DMS 273 treated with DMSO at 0.1 percent for 48 hours (cell line): ENCODE measurements around the gene DEXI.

Experiments
- DNase-seq: peaks from one replicate; lab custom pipeline; 2025; lab: John Stamatoyannopoulos, UW

Gene DEXI

DNA sequence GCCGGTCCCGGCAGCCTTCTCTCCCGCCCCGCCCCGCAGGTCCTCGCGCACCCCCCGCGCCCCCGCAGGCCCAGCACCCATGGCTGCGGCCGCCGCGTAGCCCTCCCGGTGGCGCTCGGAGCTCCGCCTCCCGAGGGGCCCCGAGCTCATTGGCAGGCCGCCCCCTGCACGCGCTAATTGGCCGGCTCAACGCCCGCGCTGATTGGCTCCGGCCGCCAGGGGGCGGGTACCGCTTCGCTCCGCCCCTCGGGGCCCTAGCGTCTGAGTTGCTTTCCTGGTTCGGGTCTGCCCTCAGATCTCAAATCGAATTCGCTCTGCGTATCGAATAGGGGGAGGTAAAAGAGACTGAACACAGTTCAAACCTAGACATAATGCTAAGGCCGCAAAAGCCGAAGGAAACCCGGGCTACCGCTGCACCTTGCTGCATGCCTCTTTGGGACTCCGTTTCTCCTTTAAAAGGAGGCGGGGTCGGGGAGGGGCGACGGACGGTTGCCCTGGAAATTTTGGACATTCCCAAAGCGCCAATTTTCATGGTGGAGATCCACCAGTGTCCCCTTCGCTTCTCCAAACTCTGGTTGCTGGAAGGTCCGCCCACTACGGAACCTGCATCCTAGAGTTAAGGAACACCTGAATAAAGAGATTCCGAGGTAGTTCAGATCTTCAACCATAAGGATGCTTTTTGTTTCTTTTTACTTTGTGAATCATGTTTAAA is at the start of gene DEXI:
TSS of gene DEXI (minus strand) at position 117 of the 712 bp plus-strand sequence. CDS start 463 bp downstream, outside the sequence.
- peak; percentile 78 for DNase-seq

GRCh38 chr16:10990378-10990777 is 48.1 kb upstream of the DEXI start:
- no peak for DNase-seq

DNA sequence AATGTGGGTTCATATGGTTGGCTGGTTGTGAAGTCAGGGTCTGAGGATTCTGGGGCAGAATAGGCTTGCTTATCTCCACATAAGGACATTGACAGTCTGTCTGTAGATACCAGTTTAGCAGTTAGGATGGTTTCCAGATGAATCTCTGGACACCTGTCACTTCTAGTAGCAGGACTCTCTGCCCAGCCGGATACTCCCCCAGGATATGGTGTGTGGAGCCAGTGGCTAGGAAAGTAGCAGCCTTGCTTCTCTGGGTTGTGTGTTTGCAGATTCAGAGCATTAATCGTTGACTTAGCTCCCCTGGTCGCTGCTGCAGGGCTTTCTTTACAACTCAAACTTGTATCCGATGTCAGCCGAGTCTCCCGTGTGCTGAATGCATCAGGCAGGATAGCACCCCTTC is 47.3 kb upstream of the DEXI start:
- DNase-seq = no peak

GRCh38 chr16:10988879-10989278 is 46.6 kb upstream of the DEXI start:
- DNase-seq = no peak

GRCh38 chr16:10988164-10988803 is 46.0 kb upstream of the DEXI start:
- DNase-seq = no peak

- DNase-seq = no peak
Observed at GRCh38 chr16:10987361-10988163, 45.3 kb upstream of the DEXI start.

DNA sequence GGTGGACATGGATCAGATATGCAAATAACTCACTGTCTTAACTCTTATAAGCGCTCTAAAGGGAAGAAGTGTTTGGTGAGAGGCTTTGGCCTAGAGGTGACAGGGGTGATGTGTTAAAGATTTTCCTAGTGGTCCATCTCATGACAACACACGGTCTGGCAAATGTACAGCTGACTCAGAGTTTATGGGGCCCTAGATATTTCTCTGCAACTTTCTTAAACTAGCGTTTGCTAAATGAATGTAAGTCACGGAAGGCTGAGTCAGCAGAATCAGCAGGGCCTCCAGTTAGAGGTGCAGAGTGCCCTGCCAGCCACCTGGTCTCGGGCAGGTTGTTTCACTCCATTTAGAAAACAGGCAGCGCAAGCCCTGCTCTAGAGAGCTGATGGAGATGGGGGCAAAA is 42.2 kb upstream of the DEXI start:
- no peak for DNase-seq

GRCh38 chr16:10983159-10983558 is 40.9 kb upstream of the DEXI start:
- no peak for DNase-seq

- DNase-seq = no peak
Observed at GRCh38 chr16:10982465-10983150, 40.3 kb upstream of the DEXI start.

DNA sequence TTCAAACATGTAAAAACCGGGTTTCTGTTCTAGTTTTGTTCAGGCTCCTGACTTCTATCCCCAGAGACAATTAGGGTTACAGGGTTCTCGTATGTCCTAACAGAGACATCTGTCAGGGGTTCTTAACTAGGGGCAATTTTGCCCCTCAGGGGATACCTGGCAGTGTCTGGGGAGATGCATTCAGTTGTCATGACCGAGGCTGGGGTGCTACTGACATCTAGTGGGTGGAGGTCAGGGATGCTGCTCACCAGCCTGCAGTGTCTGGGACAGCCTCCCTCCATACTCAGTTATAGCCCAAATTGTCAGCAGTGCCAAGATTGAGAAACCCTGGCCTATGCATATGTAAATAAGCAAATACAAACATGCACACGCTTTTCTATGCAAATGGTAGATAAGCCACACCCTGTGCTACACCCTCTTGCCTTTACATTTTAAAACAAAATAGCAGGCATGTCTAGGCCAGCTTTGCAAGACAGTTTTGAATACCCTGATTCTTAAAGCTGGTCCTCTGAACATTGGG is 39.5 kb upstream of the DEXI start:
- no peak for DNase-seq

DNA sequence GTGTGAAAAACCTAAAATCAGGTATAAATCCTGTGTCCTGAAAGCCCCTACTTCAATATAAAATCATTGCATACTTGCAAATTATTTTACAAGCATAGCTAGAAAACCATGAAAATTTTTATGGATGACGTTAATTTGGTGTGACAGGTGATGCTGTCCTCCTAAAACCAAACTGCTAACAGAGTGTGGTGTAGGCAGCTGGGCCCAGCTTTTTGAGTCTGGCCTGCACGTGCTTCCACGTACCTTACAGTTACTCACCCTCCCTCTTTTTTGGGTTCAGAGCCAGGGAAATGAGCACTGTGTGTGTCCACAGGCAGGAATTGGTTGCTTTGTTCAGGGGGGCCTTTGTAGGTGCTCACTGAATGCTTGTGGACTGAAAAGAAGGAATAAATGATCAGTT is 38.5 kb upstream of the DEXI start:
- DNase-seq = no peak

GRCh38 chr16:10979717-10980601 is 37.7 kb upstream of the DEXI start:
- DNase-seq = no peak

- DNase-seq = no peak
Observed at GRCh38 chr16:10978871-10979446, 36.7 kb upstream of the DEXI start.

DNA sequence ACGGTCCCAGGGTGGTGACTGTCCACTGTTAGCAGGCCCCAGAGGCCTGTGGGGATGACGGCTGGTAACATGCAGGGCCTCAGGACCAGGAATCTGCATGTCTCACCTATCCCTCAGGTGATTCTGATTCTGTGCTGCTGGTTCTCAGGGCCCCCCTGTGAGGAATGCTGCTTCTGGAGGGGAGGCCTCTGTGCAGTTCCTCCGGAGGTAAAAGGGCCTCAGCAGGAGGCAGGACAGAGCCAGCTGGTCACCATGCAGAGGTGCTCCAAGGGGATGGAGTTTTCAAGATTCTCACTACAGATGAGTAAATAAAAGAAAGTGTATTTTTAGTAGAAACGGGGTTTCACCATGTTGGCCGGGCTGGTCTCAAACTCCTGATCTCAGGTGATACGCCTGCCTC is 35.9 kb upstream of the DEXI start:
- no peak for DNase-seq

GRCh38 chr16:10976634-10977033 is 34.4 kb upstream of the DEXI start:
- no peak for DNase-seq

- DNase-seq = no peak
Observed at GRCh38 chr16:10972819-10973464, 30.7 kb upstream of the DEXI start.

DNA sequence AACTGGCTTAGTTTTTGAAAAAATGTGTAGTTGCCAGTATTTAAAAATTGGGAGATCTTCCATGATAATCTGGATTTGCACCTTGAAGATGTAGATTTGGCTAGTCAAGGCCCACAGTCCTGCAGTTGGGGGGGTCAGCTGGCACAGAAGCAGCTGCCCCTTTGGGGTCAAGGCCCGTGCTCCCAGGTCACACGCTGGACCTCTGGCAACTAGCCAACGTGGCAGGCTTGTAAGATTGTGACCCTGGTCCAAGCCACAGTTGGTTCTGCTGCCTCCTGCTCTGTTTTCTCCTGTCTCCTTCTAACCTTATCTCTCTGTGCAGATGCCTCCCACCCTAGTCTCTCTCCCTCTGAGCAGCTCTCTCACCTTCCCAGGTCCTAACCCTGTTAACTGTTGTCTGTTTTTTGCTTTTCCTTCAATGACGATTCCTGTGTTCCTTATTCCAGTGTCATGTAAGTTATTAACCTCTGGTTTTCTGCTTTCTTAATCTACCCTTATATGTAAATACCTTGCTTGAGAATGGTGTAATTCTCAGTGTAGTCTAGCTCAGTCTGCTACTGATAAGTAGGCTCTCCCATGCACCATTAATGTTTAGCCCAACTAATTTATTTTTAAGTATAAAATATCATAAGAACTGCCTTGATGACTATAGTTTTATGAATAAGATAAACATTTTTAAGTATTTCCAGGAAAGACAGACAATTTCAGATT is 30.0 kb upstream of the DEXI start:
- DNase-seq = no peak

GRCh38 chr16:10971560-10971961 is 29.3 kb upstream of the DEXI start:
- peak; percentile 55 for DNase-seq

DNA sequence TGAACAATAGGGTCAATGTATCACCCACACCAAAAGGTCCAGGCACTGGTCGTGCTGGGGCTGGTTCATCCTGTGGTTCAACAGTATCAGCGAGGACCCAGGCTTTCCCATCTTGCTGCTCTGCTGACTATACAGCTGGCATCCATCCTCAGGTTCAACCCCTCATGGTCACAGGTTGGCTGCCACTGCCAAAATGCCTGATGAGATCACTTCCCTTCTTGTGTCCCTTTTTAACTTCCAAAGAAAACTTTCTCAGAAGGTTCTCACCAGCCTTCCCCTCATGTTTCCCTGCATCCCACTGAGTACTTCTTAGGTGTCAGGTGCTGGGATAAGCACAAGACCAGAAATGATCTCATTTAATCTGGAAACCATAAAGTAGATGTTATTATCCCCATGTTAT is 27.8 kb upstream of the DEXI start:
- DNase-seq = no peak

DNA sequence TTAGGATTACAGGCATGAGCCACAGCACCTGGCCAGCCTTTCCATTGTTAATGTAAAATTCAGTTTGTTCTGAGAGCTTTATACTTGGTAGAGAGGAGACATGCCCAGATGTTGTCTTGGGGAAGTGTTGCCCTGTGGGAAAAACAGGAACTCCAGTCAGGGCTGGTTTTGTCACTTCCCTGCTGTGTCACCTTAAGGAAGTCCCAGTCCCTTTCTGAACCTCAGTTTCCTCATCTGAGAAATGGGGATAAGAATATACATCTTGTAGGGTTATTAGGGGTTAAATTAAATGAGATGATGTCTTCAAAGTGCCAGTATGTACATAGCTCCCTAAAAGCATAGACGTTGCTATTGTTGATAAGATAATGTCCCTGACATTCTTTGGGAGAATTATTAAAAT is 27.3 kb upstream of the DEXI start:
- no peak for DNase-seq
